Tibial nerve (tissue), 4 donors: Measurements from ENCODE around the gene RIPK4. TPM values are rescaled to one million over a fixed set of nuclear protein-coding genes. Genes with fewer than 3 reads are reported as not detected.

Source experiments
- DNase-seq, 2 donors: peaks; one replicate each; pipeline ENCODE4 v3.0.0-alpha.2; 2019; ENCODE audit warnings: low spot score in 2 of 2
- H3K27ac ChIP-seq, 4 donors: fragments of 200-600 bp; sonication (generic) in 3 of 4; one replicate each; pipeline ENCODE4 v1.5.1; 2017 to 2019; ENCODE audit warnings: mild to moderate bottlenecking in 1 of 4
- H3K27me3 ChIP-seq, 2 donors: fragments of 200-600 bp; sonication (generic) in 1 of 2; one replicate each; pipeline versions ENCODE4 v1.5.1 to v1.6.0; 2017 to 2019
- H3K36me3 ChIP-seq, 3 donors: fragments of 200-600 bp; sonication (generic); one replicate each; pipeline ENCODE4 v1.5.1; 2018 to 2019
- H3K4me1 ChIP-seq, 4 donors: fragments of 200-600 bp; sonication (generic) in 3 of 4; one replicate each; pipeline ENCODE4 v1.5.1; 2017 to 2019
- H3K4me3 ChIP-seq, 4 donors: fragments of 200-600 bp; sonication (generic) in 3 of 4; one replicate each; pipeline ENCODE4 v1.5.1; 2017 to 2019; ENCODE audit warnings: mild to moderate bottlenecking in 1 of 4, moderate library complexity in 1 of 4
- H3K9me3 ChIP-seq, 4 donors: fragments of 200-600 bp; sonication (generic) in 3 of 4; one replicate each; pipeline ENCODE4 v1.5.1; 2017 to 2019
- CTCF ChIP-seq, 5 experiments: fragments of 200-600 bp in 3 of 5; fragments of 450-650 bp in 2 of 5; sonication (generic) in 3 of 5; IDR thresholded peaks; one replicate each; pipeline ENCODE4 v1.5.1; 2016 to 2019; ENCODE audit warnings: antibody characterized with exemption in 5 of 5, mild to moderate bottlenecking in 3 of 5, moderate library complexity in 2 of 5
- EP300 ChIP-seq, 2 donors: sonication (generic); formaldehyde crosslinking; IDR thresholded peaks; one replicate each; pipeline ENCODE4 v1.6.1; 2017; ENCODE audit warnings: antibody characterized with exemption in 2 of 2, mild to moderate bottlenecking in 1 of 2
- POLR2A ChIP-seq, 2 donors: fragments of 450-650 bp; IDR thresholded peaks; one replicate each; pipeline ENCODE4 v1.6.1; 2017; ENCODE audit warnings: antibody characterized with exemption in 2 of 2, mild to moderate bottlenecking in 2 of 2, moderate library complexity in 2 of 2
- WGBS, 2 donors: methylation state at CpG; one replicate each; pipeline ENCODE4 v1.1.5; 2018; 5-methylcytosine and 5-hydroxymethylcytosine counted together
- total RNA-seq, 4 donors: library from RNA; depleted of rRNA; stranded (reverse); fragments of >200 nt; gene quantifications; one replicate each; pipeline ENCODE4 v1.1.0, GENCODE V29; 2016

The RIPK4 gene
- total RNA-seq, 4 donors from 2014 or later: 0.66 to 1.6 (median 1.2) TPM

- Histone ChIP-seq H3K36me3 (peaks cover 0 to 70% (median 6%) of the 10 kb centered on the region in 3 donors), H3K4me3 (no peak overlapping the region), H3K9me3 (no peaks in the 10 kb centered on the region), H3K4me1 (no peaks in the 10 kb centered on the region), H3K27me3 (no peaks in the 10 kb centered on the region), H3K27ac (no peak overlapping the region)
- TF ChIP-seq POLR2A (IDR thresholded peaks at IDR 0.05): no peak
- TF ChIP-seq CTCF (IDR thresholded peaks at IDR 0.05): no peak
- no peak for TF ChIP-seq EP300 (IDR thresholded peaks at IDR 0.05)
- WGBS, 2 donors: 83 to 86% methylated on average over 13 of the region's 13 CpGs
- DNase-seq: no peak
These were observed 43.7 kb upstream of the RIPK4 start for GRCh38 chr21:41810597-41810932.

- no peaks in the 10 kb centered on the region for H3K9me3 ChIP-seq
- no peak for TF ChIP-seq POLR2A (IDR thresholded peaks at IDR 0.05)
- no peak for TF ChIP-seq EP300 (IDR thresholded peaks at IDR 0.05)
- TF ChIP-seq CTCF (IDR thresholded peaks at IDR 0.05): no peak
- peaks cover 0 to 5% (median 0%) of the 10 kb centered on the region in 4 donors for H3K4me1 ChIP-seq
- WGBS, 2 donors: 92 to 95% methylated on average over 33 to 34 of the region's 34 CpGs
- no peak overlapping the region for H3K4me3 ChIP-seq
- H3K36me3 ChIP-seq: peaks cover 0 to 65% (median 6%) of the 10 kb centered on the region in 3 donors
- H3K27me3 ChIP-seq: no peaks in the 10 kb centered on the region
- DNase-seq: no peak
- H3K27ac ChIP-seq: no peak overlapping the region
These were observed 43.2 kb upstream of the RIPK4 start for GRCh38 chr21:41809891-41810596.

- peaks cover 0 to 6% (median 0%) of the 10 kb centered on the region in 4 donors for H3K4me1 ChIP-seq
- no peak overlapping the region for H3K4me3 ChIP-seq
- no peak overlapping the region for H3K27ac ChIP-seq
- no peaks in the 10 kb centered on the region for H3K27me3 ChIP-seq
- H3K36me3 ChIP-seq: peaks cover 0 to 64% (median 6%) of the 10 kb centered on the region in 3 donors
- TF ChIP-seq EP300 (IDR thresholded peaks at IDR 0.05) (no peak), POLR2A (IDR thresholded peaks at IDR 0.05) (no peak), CTCF (IDR thresholded peaks at IDR 0.05) (no peak)
- no peak for DNase-seq
- no peaks in the 10 kb centered on the region for H3K9me3 ChIP-seq
- WGBS, 2 donors: 94 to 96% methylated on average over 22 of the region's 22 CpGs
These were observed 42.0 kb upstream of the RIPK4 start for GRCh38 chr21:41808846-41809245.

- H3K27ac ChIP-seq: no peak overlapping the region
- no peaks in the 10 kb centered on the region for H3K27me3 ChIP-seq
- H3K4me1 ChIP-seq: peaks cover 0 to 10% (median 0%) of the 10 kb centered on the region in 4 donors
- TF ChIP-seq CTCF (IDR thresholded peaks at IDR 0.05) (no peak), EP300 (IDR thresholded peaks at IDR 0.05) (no peak), POLR2A (IDR thresholded peaks at IDR 0.05) (no peak)
- peaks cover 0 to 63% (median 1%) of the 10 kb centered on the region in 3 donors for H3K36me3 ChIP-seq
- no peak overlapping the region for H3K4me3 ChIP-seq
- no peaks in the 10 kb centered on the region for H3K9me3 ChIP-seq
- DNase-seq: no peak
- 94 to 96% methylated on average over 18 of the region's 18 CpGs for WGBS, 2 donors
These were observed 41.2 kb upstream of the RIPK4 start for GRCh38 chr21:41808094-41808493.

GRCh38 chr21:41806773-41807172 lies 39.9 kb upstream of the RIPK4 start:
- H3K4me3 ChIP-seq: no peak overlapping the region
- no peak overlapping the region for H3K27ac ChIP-seq
- peaks cover 0 to 61% (median 0%) of the 10 kb centered on the region in 3 donors for H3K36me3 ChIP-seq
- 97 to 98% methylated on average over 4 of the region's 4 CpGs for WGBS, 2 donors
- H3K4me1 ChIP-seq: peaks cover 0 to 19% (median 0%) of the 10 kb centered on the region in 4 donors
- no peaks in the 10 kb centered on the region for H3K9me3 ChIP-seq
- no peak for DNase-seq
- no peak for TF ChIP-seq CTCF (IDR thresholded peaks at IDR 0.05)
- TF ChIP-seq EP300 (IDR thresholded peaks at IDR 0.05): no peak
- no peaks in the 10 kb centered on the region for H3K27me3 ChIP-seq
